Esophagus squamous epithelium (tissue), 4 donors: ENCODE data around the gene KAT5.

Experiments
- POLR2A ChIP-seq, 4 donors: fragments of 450-650 bp; IDR thresholded peaks; one replicate each; pipeline ENCODE4 v1.6.1; 2017; ENCODE audit warnings: antibody characterized with exemption in 4 of 4, mild to moderate bottlenecking in 4 of 4, moderate library complexity in 3 of 4
- TF ChIP-seq, protein P1 (sequence below), 6 experiments: fragments of 450-650 bp in 4 of 6; fragments of 200-600 bp in 2 of 6; sonication (generic) in 2 of 6; IDR thresholded peaks; one replicate each; pipeline ENCODE4 v1.5.1; 2016 to 2019; ENCODE audit warnings: antibody characterized with exemption in 6 of 6, mild to moderate bottlenecking in 4 of 6, moderate library complexity in 4 of 6

DNA sequence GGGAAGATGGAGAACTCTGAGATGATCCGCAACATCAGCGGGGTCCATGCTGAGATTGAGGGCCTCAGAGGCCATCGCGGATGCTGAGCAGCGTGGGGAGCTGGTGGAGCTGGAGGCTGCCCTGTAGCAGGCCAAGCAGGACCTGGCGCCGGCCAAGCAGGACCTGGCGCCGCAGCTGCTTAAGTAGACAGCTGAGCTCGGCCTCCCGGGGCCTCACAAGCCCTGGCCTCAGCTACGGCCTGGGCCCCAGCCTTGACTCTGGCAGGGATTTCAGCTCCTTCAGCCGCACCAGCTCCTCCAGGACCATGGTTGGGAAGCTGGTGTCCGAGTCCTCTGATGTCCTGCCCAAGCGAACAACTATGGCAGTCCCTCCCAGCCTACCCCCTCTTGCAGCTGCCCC is 15.8 kb downstream of the KAT5 start:
- no peak for TF ChIP-seq POLR2A (IDR thresholded peaks at IDR 0.05)
- TF ChIP-seq, protein P1, sequence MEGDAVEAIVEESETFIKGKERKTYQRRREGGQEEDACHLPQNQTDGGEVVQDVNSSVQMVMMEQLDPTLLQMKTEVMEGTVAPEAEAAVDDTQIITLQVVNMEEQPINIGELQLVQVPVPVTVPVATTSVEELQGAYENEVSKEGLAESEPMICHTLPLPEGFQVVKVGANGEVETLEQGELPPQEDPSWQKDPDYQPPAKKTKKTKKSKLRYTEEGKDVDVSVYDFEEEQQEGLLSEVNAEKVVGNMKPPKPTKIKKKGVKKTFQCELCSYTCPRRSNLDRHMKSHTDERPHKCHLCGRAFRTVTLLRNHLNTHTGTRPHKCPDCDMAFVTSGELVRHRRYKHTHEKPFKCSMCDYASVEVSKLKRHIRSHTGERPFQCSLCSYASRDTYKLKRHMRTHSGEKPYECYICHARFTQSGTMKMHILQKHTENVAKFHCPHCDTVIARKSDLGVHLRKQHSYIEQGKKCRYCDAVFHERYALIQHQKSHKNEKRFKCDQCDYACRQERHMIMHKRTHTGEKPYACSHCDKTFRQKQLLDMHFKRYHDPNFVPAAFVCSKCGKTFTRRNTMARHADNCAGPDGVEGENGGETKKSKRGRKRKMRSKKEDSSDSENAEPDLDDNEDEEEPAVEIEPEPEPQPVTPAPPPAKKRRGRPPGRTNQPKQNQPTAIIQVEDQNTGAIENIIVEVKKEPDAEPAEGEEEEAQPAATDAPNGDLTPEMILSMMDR (IDR thresholded peaks at IDR 0.05) = no peak
